Activated CD8-positive, alpha-beta T cell treated with anti-CD3 and anti-CD28 coated beads for 36 hours (primary cell): Measurements from ENCODE around the gene GPER1. TPM values are rescaled to one million over a fixed set of nuclear protein-coding genes. Genes with fewer than 3 reads are reported as not detected.

Experiments used
- ATAC-seq: fragments of 200-7000 bp; cut with Tn5 transposase; one replicate; pipeline ENCODE4 v1.10.0; 2021; ENCODE audit warnings: mild to moderate bottlenecking, moderate library complexity
- CTCF ChIA-PET: fragments of 350-600 bp; sonication (Branson Sonifier 250); formaldehyde crosslinking; loops from one replicate; lab custom pipeline; 2021; ENCODE audit warnings: antibody characterized with exemption; lab: Charles Lee
- POLR2A ChIA-PET: fragments of 350-600 bp; sonication (Branson Sonifier 250); formaldehyde crosslinking; loops from one replicate; lab custom pipeline; 2021; ENCODE audit warnings: antibody characterized with exemption; lab: Charles Lee
- DNase-seq: peaks from one replicate; pipeline ENCODE4 v3.0.0-alpha.2; 2020
- H3K27ac Mint-ChIP-seq: one replicate; pipeline ENCODE4 v1.8.0; 2021; ENCODE audit warnings: mild to moderate bottlenecking, mixed read lengths
- H3K27me3 Mint-ChIP-seq: one replicate; pipeline ENCODE4 v1.8.0; 2021; ENCODE audit warnings: mixed read lengths
- H3K36me3 Mint-ChIP-seq: one replicate; pipeline ENCODE4 v1.8.0; 2021; ENCODE audit warnings: low read depth, mixed read lengths
- H3K4me1 Mint-ChIP-seq: one replicate; pipeline ENCODE4 v1.8.0; 2021; ENCODE audit warnings: low read depth, mixed read lengths
- H3K4me3 Mint-ChIP-seq: one replicate; pipeline ENCODE4 v1.8.0; 2021; ENCODE audit warnings: mild to moderate bottlenecking, moderate library complexity, mixed read lengths
- H3K9me3 Mint-ChIP-seq: one replicate; pipeline ENCODE4 v1.8.0; 2021; ENCODE audit warnings: mixed read lengths
- CTCF ChIP-seq: fragments of 200-600 bp; IDR thresholded peaks from one replicate; pipeline ENCODE4 v1.8.0; 2022; ENCODE audit warnings: antibody characterized with exemption, mild to moderate bottlenecking
- intact Hi-C: fragments of 100-400 bp; cut with micrococcal nuclease; formaldehyde crosslinking; loops from one replicate; pipeline ENCODE4 v1.10.0; 2022
- total RNA-seq, 2 experiments: library from RNA; stranded (reverse); gene quantifications; one replicate each; pipeline ENCODE4 v1.2.3, GENCODE V29; 2021

Gene GPER1
- total RNA-seq, 2 experiments from 2014 or later: 0.16 to 0.18 TPM

- intact Hi-C loops: no loop called here
- TF ChIP-seq CTCF: no peak
- ChIA-PET CTCF (interaction anchor here (1.1 to 1.4 kb wide), 3 partner anchors 7 to 99 kb away, joined by 3 to 7 read pairs (median 4); no protein-coding TSS in a partner anchor), POLR2A (interaction anchor here (0.8 kb wide), 1 partner anchor 64 kb away, joined by 4 read pairs; no protein-coding TSS in a partner anchor)
- no peaks in the 10 kb centered on the region for H3K4me1 Mint-ChIP-seq
- H3K9me3 Mint-ChIP-seq: no peaks in the 10 kb centered on the region
- no peak overlapping the region for H3K4me3 Mint-ChIP-seq
- no peak overlapping the region for H3K27ac Mint-ChIP-seq
- no peaks in the 10 kb centered on the region for H3K27me3 Mint-ChIP-seq
- ATAC-seq (no peak), DNase-seq (no peak)
- no peaks in the 10 kb centered on the region for H3K36me3 Mint-ChIP-seq
Measured at GRCh38 chr7:1078519-1078918, 9.4 kb upstream of the GPER1 start.

GRCh38 chr7:1078985-1079384 lies 8.9 kb upstream of the GPER1 start:
- no peak overlapping the region for H3K27ac Mint-ChIP-seq
- H3K4me3 Mint-ChIP-seq: no peak overlapping the region
- no peak for ATAC-seq
- intact Hi-C loops: no loop called here
- DNase-seq: no peak
- H3K27me3 Mint-ChIP-seq: no peaks in the 10 kb centered on the region
- H3K4me1 Mint-ChIP-seq: no peaks in the 10 kb centered on the region
- H3K36me3 Mint-ChIP-seq: no peaks in the 10 kb centered on the region
- TF ChIP-seq CTCF: no peak
- CTCF ChIA-PET: interaction anchor here (1.0 to 1.4 kb wide), 2 partner anchors 14 to 98 kb away, joined by 3 to 4 read pairs; no protein-coding TSS in a partner anchor
- POLR2A ChIA-PET: interaction anchor here (0.8 to 1.6 kb wide), 2 partner anchors 13 to 63 kb away, joined by 3 to 4 read pairs; no protein-coding TSS in a partner anchor
- H3K9me3 Mint-ChIP-seq: no peaks in the 10 kb centered on the region

GRCh38 chr7:1079546-1079945 lies 8.4 kb upstream of the GPER1 start:
- H3K27me3 Mint-ChIP-seq: no peaks in the 10 kb centered on the region
- CTCF ChIA-PET: interaction anchor here (1.0 to 1.7 kb wide), 3 partner anchors 14 to 98 kb away, joined by 3 to 4 read pairs (median 4); no protein-coding TSS in a partner anchor
- H3K36me3 Mint-ChIP-seq: no peaks in the 10 kb centered on the region
- no peaks in the 10 kb centered on the region for H3K4me1 Mint-ChIP-seq
- ATAC-seq (no peak), DNase-seq (no peak)
- no peak overlapping the region for H3K4me3 Mint-ChIP-seq
- intact Hi-C loops: no loop called here
- no peak overlapping the region for H3K27ac Mint-ChIP-seq
- no peak for TF ChIP-seq CTCF
- H3K9me3 Mint-ChIP-seq: no peaks in the 10 kb centered on the region
- POLR2A ChIA-PET: interaction anchor here (1.6 kb wide), 1 partner anchor 14 kb away, joined by 3 read pairs; no protein-coding TSS in a partner anchor

- POLR2A ChIA-PET: interaction anchor here (1.6 kb wide), 1 partner anchor 15 kb away, joined by 3 read pairs; no protein-coding TSS in a partner anchor
- no peaks in the 10 kb centered on the region for H3K36me3 Mint-ChIP-seq
- CTCF ChIA-PET: interaction anchor here (1.6 to 1.7 kb wide), 2 partner anchors 11 to 96 kb away, joined by 4 to 6 read pairs; no protein-coding TSS in a partner anchor
- no peaks in the 10 kb centered on the region for H3K27me3 Mint-ChIP-seq
- intact Hi-C loops: no loop called here
- no peaks in the 10 kb centered on the region for H3K9me3 Mint-ChIP-seq
- no peak for TF ChIP-seq CTCF
- H3K4me1 Mint-ChIP-seq: no peaks in the 10 kb centered on the region
- no peak overlapping the region for H3K4me3 Mint-ChIP-seq
- H3K27ac Mint-ChIP-seq: no peak overlapping the region
- ATAC-seq (no peak), DNase-seq (no peak)
Measured at GRCh38 chr7:1080252-1080920, 7.5 kb upstream of the GPER1 start.

GRCh38 chr7:1080921-1081255 lies 7.0 kb upstream of the GPER1 start:
- no peaks in the 10 kb centered on the region for H3K9me3 Mint-ChIP-seq
- no peak for ATAC-seq
- POLR2A ChIA-PET: no interaction called here
- H3K4me1 Mint-ChIP-seq: no peaks in the 10 kb centered on the region
- no peak for TF ChIP-seq CTCF
- no peaks in the 10 kb centered on the region for H3K27me3 Mint-ChIP-seq
- CTCF ChIA-PET: interaction anchor here (1.6 to 1.7 kb wide), 2 partner anchors 10 to 96 kb away, joined by 4 to 6 read pairs; no protein-coding TSS in a partner anchor
- intact Hi-C loops: no loop called here
- H3K36me3 Mint-ChIP-seq: no peaks in the 10 kb centered on the region
- DNase-seq: no peak
- H3K27ac Mint-ChIP-seq: no peak overlapping the region
- H3K4me3 Mint-ChIP-seq: no peak overlapping the region
